Vagina (tissue), 2 donors: Measurements from ENCODE around the gene PLCL1.

ENCODE experiments used
- POLR2A ChIP-seq, 2 donors: fragments of 450-650 bp; IDR thresholded peaks; one replicate each; pipeline ENCODE4 v1.6.1; 2017; ENCODE audit warnings: antibody characterized with exemption in 2 of 2, mild to moderate bottlenecking in 2 of 2, moderate library complexity in 2 of 2
- TF ChIP-seq, protein P1 (sequence below), 3 experiments: fragments of 450-650 bp in 2 of 3; fragments of 200-600 bp in 1 of 3; sonication (generic) in 1 of 3; IDR thresholded peaks; one replicate each; pipeline ENCODE4 v1.5.1; 2017 to 2019; ENCODE audit warnings: antibody characterized with exemption in 3 of 3, mild to moderate bottlenecking in 2 of 3, moderate library complexity in 2 of 3

DNA sequence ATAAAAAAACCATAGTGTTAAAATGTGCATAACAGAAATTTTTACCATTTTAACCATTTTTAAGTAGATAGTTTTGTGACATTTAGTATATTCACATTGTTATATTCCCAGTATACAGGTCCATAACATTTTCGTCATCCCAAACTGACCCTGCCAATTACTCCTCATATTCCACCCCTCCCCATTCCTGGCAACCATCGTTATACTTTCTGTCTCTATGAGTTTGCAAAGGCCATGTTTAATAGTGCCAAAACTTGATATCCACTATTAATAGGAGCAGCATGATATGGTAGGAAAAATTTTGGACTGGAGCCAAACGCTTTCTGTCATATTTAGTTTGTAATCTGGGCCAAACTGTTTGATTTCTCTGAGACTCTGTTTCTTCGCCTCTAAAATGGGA lies 30.9 kb downstream of the PLCL1 start:
- TF ChIP-seq, protein P1, sequence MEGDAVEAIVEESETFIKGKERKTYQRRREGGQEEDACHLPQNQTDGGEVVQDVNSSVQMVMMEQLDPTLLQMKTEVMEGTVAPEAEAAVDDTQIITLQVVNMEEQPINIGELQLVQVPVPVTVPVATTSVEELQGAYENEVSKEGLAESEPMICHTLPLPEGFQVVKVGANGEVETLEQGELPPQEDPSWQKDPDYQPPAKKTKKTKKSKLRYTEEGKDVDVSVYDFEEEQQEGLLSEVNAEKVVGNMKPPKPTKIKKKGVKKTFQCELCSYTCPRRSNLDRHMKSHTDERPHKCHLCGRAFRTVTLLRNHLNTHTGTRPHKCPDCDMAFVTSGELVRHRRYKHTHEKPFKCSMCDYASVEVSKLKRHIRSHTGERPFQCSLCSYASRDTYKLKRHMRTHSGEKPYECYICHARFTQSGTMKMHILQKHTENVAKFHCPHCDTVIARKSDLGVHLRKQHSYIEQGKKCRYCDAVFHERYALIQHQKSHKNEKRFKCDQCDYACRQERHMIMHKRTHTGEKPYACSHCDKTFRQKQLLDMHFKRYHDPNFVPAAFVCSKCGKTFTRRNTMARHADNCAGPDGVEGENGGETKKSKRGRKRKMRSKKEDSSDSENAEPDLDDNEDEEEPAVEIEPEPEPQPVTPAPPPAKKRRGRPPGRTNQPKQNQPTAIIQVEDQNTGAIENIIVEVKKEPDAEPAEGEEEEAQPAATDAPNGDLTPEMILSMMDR (IDR thresholded peaks at IDR 0.05): no peak
- no peak for TF ChIP-seq POLR2A (IDR thresholded peaks at IDR 0.05)
